Body of pancreas (tissue), 4 donors: ENCODE results near the gene CDKN2AIP.

ENCODE experiments used
- POLR2A ChIP-seq, 3 donors: fragments of 450-650 bp; IDR thresholded peaks; one replicate each; pipeline ENCODE4 v1.6.1; 2016; ENCODE audit warnings: antibody characterized with exemption in 3 of 3, mild to moderate bottlenecking in 2 of 3
- TF ChIP-seq, protein P1 (sequence below), 7 experiments: fragments of 450-650 bp in 4 of 7; fragments of 200-600 bp in 3 of 7; sonication (generic) in 3 of 7; IDR thresholded peaks; one replicate each; pipeline ENCODE4 v1.5.1; 2016 to 2019; ENCODE audit warnings: antibody characterized with exemption in 7 of 7

DNA sequence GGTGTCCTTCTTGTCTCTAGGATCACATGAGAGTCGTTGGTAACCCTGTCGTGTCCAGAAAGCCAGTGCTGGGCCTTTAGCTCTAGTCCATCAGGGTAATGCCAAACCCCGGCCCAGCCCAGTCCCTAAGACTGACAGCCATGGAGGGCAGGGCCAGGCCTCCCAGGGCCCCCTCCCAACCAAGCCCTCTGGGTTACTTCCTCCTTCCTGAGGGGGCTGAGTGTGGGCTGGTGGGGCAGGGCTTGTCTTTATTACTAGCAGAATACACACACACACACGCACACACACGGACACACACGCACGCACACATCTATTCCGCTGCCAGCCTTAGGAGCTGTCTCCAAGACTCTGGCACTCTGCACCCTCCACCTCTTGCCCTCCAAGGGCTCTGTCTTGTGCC, 35.6 kb upstream of the CDKN2AIP start:
- TF ChIP-seq POLR2A (IDR thresholded peaks at IDR 0.05) = no peak
- TF ChIP-seq, protein P1, sequence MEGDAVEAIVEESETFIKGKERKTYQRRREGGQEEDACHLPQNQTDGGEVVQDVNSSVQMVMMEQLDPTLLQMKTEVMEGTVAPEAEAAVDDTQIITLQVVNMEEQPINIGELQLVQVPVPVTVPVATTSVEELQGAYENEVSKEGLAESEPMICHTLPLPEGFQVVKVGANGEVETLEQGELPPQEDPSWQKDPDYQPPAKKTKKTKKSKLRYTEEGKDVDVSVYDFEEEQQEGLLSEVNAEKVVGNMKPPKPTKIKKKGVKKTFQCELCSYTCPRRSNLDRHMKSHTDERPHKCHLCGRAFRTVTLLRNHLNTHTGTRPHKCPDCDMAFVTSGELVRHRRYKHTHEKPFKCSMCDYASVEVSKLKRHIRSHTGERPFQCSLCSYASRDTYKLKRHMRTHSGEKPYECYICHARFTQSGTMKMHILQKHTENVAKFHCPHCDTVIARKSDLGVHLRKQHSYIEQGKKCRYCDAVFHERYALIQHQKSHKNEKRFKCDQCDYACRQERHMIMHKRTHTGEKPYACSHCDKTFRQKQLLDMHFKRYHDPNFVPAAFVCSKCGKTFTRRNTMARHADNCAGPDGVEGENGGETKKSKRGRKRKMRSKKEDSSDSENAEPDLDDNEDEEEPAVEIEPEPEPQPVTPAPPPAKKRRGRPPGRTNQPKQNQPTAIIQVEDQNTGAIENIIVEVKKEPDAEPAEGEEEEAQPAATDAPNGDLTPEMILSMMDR (IDR thresholded peaks at IDR 0.05) = no peak
